HUES64 (cell line): ENCODE results near the gene BMI1.

Source experiments
- H3K27ac ChIP-seq: 2 replicates; pipeline ENCODE4 v1.7.0; 2013; ENCODE audit warnings: low read depth, low read length, inconsistent platforms
- H3K27me3 ChIP-seq: 2 replicates; pipeline ENCODE4 v1.6.1; 2013; ENCODE audit warnings: mild to moderate bottlenecking, low read length; ENCODE audit not compliant: insufficient read depth
- H3K36me3 ChIP-seq: 2 replicates; pipeline ENCODE4 v1.6.1; 2013; ENCODE audit warnings: mild to moderate bottlenecking, low read length; ENCODE audit not compliant: insufficient read depth
- H3K4me1 ChIP-seq: 2 replicates; pipeline ENCODE4 v1.6.1; 2013; ENCODE audit warnings: mild to moderate bottlenecking, low read length, moderate library complexity; ENCODE audit not compliant: insufficient read depth
- H3K4me3 ChIP-seq: 2 replicates; pipeline ENCODE4 v1.5.1; 2013; ENCODE audit warnings: mild to moderate bottlenecking, low read length, moderate library complexity
- H3K9ac ChIP-seq: 2 replicates; pipeline ENCODE4 v1.6.1; 2013; ENCODE audit warnings: mild to moderate bottlenecking, low read depth, low read length
- H3K9me3 ChIP-seq: 2 replicates; pipeline ENCODE4 v1.6.1; 2013; ENCODE audit warnings: low read depth, low read length; ENCODE audit not compliant: insufficient read depth
- WGBS: fragments of 150-250, 120-280 bp; methylation state at CpG from one replicate; pipeline ENCODE4 v1.1.7; 2013; ENCODE audit warnings: missing lambda C conversion rate; 5-methylcytosine and 5-hydroxymethylcytosine counted together

The BMI1 gene

GRCh38 chr10:22319980-22320558, 830 bp upstream of the BMI1 start:
- Histone ChIP-seq H3K27ac (no peak overlapping the region), H3K4me3 (peak overlapping the region; percentile 36), H3K27me3 (peaks cover 84% of the 10 kb centered on the region), H3K4me1 (peaks cover 56% of the 10 kb centered on the region), H3K9ac (no peak overlapping the region), H3K36me3 (no peaks in the 10 kb centered on the region), H3K9me3 (no peaks in the 10 kb centered on the region)
- WGBS: under 1% methylated on average over 30 of the region's 30 CpGs

- peak overlapping the region; percentile 76 for H3K9ac ChIP-seq
- H3K27me3 ChIP-seq: peaks cover 84% of the 10 kb centered on the region
- H3K4me1 ChIP-seq: peaks cover 54% of the 10 kb centered on the region
- no peaks in the 10 kb centered on the region for H3K36me3 ChIP-seq
- no peaks in the 10 kb centered on the region for H3K9me3 ChIP-seq
- H3K27ac ChIP-seq: peak overlapping the region; percentile 19; the same call in 1 of the 2 replicates
- peak overlapping the region; percentile 58 for H3K4me3 ChIP-seq
- under 1% methylated on average over 106 of the region's 114 CpGs for WGBS
Observed at GRCh38 chr10:22321156-22321923, 441 bp downstream of the BMI1 start.

GRCh38 chr10:22321924-22322640, 1.2 kb downstream of the BMI1 start:
- Histone ChIP-seq H3K9ac (peak overlapping the region; percentile 53; the same call in 1 of the 2 replicates), H3K27ac (no peak overlapping the region), H3K4me1 (peaks cover 53% of the 10 kb centered on the region), H3K36me3 (no peaks in the 10 kb centered on the region), H3K9me3 (no peaks in the 10 kb centered on the region), H3K4me3 (peak overlapping the region; percentile 54), H3K27me3 (peaks cover 86% of the 10 kb centered on the region)
- WGBS: under 1% methylated on average over 57 of the region's 57 CpGs

- Histone ChIP-seq H3K9ac (no peak overlapping the region), H3K27me3 (peaks cover 86% of the 10 kb centered on the region), H3K27ac (no peak overlapping the region), H3K9me3 (no peaks in the 10 kb centered on the region), H3K36me3 (no peaks in the 10 kb centered on the region), H3K4me3 (peak overlapping the region; percentile 54), H3K4me1 (peaks cover 47% of the 10 kb centered on the region)
- WGBS: 12% methylated on average over 4 of the region's 5 CpGs
Observed at GRCh38 chr10:22322641-22323160, 1.8 kb downstream of the BMI1 start.

GRCh38 chr10:22323538-22324305, 2.8 kb downstream of the BMI1 start:
- Histone ChIP-seq H3K27ac (no peak overlapping the region; the same call in 1 of the 2 replicates), H3K36me3 (no peaks in the 10 kb centered on the region), H3K4me3 (no peak overlapping the region), H3K9ac (no peak overlapping the region), H3K9me3 (no peaks in the 10 kb centered on the region), H3K4me1 (peaks cover 38% of the 10 kb centered on the region), H3K27me3 (peaks cover 86% of the 10 kb centered on the region)
- 2% methylated on average over 4 of the region's 5 CpGs for WGBS

- no peak overlapping the region for H3K4me3 ChIP-seq
- no peak overlapping the region for H3K9ac ChIP-seq
- peaks cover 38% of the 10 kb centered on the region for H3K4me1 ChIP-seq
- peaks cover 86% of the 10 kb centered on the region for H3K27me3 ChIP-seq
- WGBS: 4% methylated on average over 2 of the region's 4 CpGs
- no peak overlapping the region for H3K27ac ChIP-seq
- no peaks in the 10 kb centered on the region for H3K9me3 ChIP-seq
- H3K36me3 ChIP-seq: peaks cover 3% of the 10 kb centered on the region; the same call in 1 of the 2 replicates
Observed at GRCh38 chr10:22324413-22324812, 3.5 kb downstream of the BMI1 start.

- H3K9me3 ChIP-seq: no peaks in the 10 kb centered on the region
- peaks cover 38% of the 10 kb centered on the region for H3K4me1 ChIP-seq
- peaks cover 86% of the 10 kb centered on the region for H3K27me3 ChIP-seq
- H3K9ac ChIP-seq: no peak overlapping the region
- H3K36me3 ChIP-seq: peaks cover 8% of the 10 kb centered on the region; the same call in 1 of the 2 replicates
- H3K4me3 ChIP-seq: peak overlapping the region; percentile 47
- WGBS: under 1% methylated on average over 9 of the region's 9 CpGs
- no peak overlapping the region for H3K27ac ChIP-seq
Observed at GRCh38 chr10:22324893-22325271, 4.0 kb downstream of the BMI1 start.

GRCh38 chr10:22325272-22326144, 4.6 kb downstream of the BMI1 start:
- H3K36me3 ChIP-seq: peaks cover 9% of the 10 kb centered on the region; the same call in 1 of the 2 replicates
- peaks cover 87% of the 10 kb centered on the region for H3K27me3 ChIP-seq
- peak overlapping the region; percentile 64 for H3K4me3 ChIP-seq
- under 1% methylated on average over 92 of the region's 92 CpGs for WGBS
- peak overlapping the region; percentile 19; the same call in 1 of the 2 replicates for H3K9ac ChIP-seq
- no peaks in the 10 kb centered on the region for H3K9me3 ChIP-seq
- peaks cover 35% of the 10 kb centered on the region for H3K4me1 ChIP-seq
- H3K27ac ChIP-seq: no peak overlapping the region; the same call in 1 of the 2 replicates

GRCh38 chr10:22326145-22326702, 5.3 kb downstream of the BMI1 start:
- 45% methylated on average over 7 of the region's 8 CpGs for WGBS
- Histone ChIP-seq H3K9me3 (no peaks in the 10 kb centered on the region), H3K4me3 (peak overlapping the region; percentile 64), H3K27ac (no peak overlapping the region; the same call in 1 of the 2 replicates), H3K4me1 (peaks cover 35% of the 10 kb centered on the region), H3K9ac (peak overlapping the region; percentile 19; the same call in 1 of the 2 replicates), H3K36me3 (peaks cover 9% of the 10 kb centered on the region; the same call in 1 of the 2 replicates), H3K27me3 (peaks cover 93% of the 10 kb centered on the region)
